Cardiac muscle cell (in vitro differentiated cells and primary cell): ENCODE data around the gene CDK2AP2. TPM values are rescaled to one million over a fixed set of nuclear protein-coding genes. Genes with fewer than 3 reads are reported as not detected.
A peak's percentile ranks its signal among the peaks of the same experiment; 100 is the strongest.

Source experiments
- DNase-seq, 2 donors: peaks; one replicate each; pipeline versions ENCODE4 v3.0.0 to v3.0.0-alpha.2; 2010 to 2017; ENCODE audit warnings: low read depth in 1 of 2, low spot score in 1 of 2
- H3K27ac ChIP-seq: fragments of 200-600 bp; sonication (generic); 2 replicates; pipeline ENCODE4 v1.5.1; 2016
- H3K27me3 ChIP-seq: fragments of 200-600 bp; sonication (generic); 2 replicates; pipeline ENCODE4 v1.6.0; 2016; ENCODE audit warnings: control low read depth
- H3K36me3 ChIP-seq: fragments of 200-600 bp; sonication (generic); 2 replicates; pipeline ENCODE4 v1.5.1; 2016; ENCODE audit warnings: control low read depth
- H3K4me1 ChIP-seq: fragments of 200-600 bp; sonication (generic); 2 replicates; pipeline ENCODE4 v1.8.1; 2017; ENCODE audit warnings: low read depth, mild to moderate bottlenecking, mixed run types
- H3K4me3 ChIP-seq: fragments of 200-600 bp; sonication (generic); 2 replicates; pipeline ENCODE4 v1.5.1; 2016; ENCODE audit warnings: mild to moderate bottlenecking
- H3K9me3 ChIP-seq: fragments of 200-600 bp; sonication (generic); 2 replicates; pipeline ENCODE4 v1.5.1; 2017; ENCODE audit warnings: low read depth, mild to moderate bottlenecking, control low read depth
- polyA plus RNA-seq: library from polyadenylated mRNA; unstranded; fragments of >200 nt; fragmentation: Nextera tagmentation; extraction: Ambion mirVana; gene quantifications from 2 replicates; pipeline ENCODE4 v1.2.1, GENCODE V29; 2016
- total RNA-seq: library from RNA; depleted of rRNA; stranded (reverse); fragments of >200 nt; gene quantifications from 2 replicates; pipeline ENCODE4 v1.2.3, GENCODE V29; 2016
- TF ChIP-seq, protein P1 (sequence below): IDR thresholded peaks from 2 replicates; pipeline ENCODE4 v1.5.1; 2012; ENCODE audit warnings: low read depth, mild to moderate bottlenecking, low read length

The CDK2AP2 gene
- total and polyA plus RNA-seq, 2 experiments from 2014 or later = 38.5 to 136 TPM

GRCh38 chr11:67469508-67469811 is 38.5 kb downstream of the CDK2AP2 start:
- TF ChIP-seq, protein P1, sequence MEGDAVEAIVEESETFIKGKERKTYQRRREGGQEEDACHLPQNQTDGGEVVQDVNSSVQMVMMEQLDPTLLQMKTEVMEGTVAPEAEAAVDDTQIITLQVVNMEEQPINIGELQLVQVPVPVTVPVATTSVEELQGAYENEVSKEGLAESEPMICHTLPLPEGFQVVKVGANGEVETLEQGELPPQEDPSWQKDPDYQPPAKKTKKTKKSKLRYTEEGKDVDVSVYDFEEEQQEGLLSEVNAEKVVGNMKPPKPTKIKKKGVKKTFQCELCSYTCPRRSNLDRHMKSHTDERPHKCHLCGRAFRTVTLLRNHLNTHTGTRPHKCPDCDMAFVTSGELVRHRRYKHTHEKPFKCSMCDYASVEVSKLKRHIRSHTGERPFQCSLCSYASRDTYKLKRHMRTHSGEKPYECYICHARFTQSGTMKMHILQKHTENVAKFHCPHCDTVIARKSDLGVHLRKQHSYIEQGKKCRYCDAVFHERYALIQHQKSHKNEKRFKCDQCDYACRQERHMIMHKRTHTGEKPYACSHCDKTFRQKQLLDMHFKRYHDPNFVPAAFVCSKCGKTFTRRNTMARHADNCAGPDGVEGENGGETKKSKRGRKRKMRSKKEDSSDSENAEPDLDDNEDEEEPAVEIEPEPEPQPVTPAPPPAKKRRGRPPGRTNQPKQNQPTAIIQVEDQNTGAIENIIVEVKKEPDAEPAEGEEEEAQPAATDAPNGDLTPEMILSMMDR = no peak
- DNase-seq = no peak
- Histone ChIP-seq H3K27ac (peak overlapping the region; percentile 59), H3K9me3 (no peaks in the 10 kb centered on the region), H3K36me3 (no peaks in the 10 kb centered on the region), H3K4me1 (peaks cover 4% of the 10 kb centered on the region), H3K4me3 (peak overlapping the region; percentile 86), H3K27me3 (no peaks in the 10 kb centered on the region)

DNA sequence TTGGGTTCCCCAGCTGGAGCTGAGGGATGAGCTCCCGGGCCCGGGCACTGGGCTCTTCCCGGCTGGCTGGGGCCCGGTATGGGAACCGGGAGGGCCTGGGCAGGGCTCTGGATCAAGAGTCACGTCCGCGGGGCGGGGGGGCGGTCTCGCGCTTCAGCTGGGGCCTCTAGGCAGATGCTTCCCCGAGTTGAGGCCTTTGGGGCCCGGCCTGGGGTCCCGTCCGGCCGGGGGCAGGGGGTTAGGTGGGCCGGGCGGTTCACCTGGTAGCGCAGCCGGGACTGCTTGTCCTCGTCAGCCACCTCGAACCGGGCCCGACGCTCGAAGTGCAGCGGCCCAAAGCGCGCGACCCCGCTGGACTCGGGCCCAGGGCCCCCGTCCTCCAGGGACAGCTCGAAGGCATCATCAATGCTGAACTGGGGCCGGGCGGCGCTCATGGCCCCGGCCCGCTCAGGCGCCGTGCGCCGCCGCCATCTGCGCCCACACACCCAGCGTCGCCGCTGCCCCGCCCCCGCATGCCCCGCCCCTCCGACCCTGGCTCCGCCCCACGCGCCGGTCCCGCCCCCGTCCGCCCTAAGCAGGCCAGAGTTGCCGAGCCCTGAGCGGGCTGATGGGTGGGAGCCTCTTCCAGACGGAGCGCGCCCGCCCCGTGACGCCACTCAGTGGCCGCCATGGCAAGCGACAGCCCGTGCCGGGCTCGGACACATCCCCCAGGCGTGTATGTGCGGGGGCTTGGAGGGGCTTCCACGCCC is 39.0 kb downstream of the CDK2AP2 start, which contains the start of gene TMEM134:
TMEM134 (minus strand) TSS at position 493 of the 749 bp plus-strand sequence; CDS start at position 434, 59 bp downstream.
- DNase-seq = peak; percentile 95 to 96
- TF ChIP-seq, protein P1 = peak; percentile 45
- peak within 1 kb of the TSS; percentile 86 for H3K4me3 ChIP-seq
- H3K27ac ChIP-seq = peak within 1 kb of the TSS; percentile 59
- no peaks in the 10 kb centered on the region for H3K27me3 ChIP-seq
- H3K4me1 ChIP-seq = peaks cover 4% of the 10 kb centered on the region
- no peaks in the 10 kb centered on the region for H3K36me3 ChIP-seq
- H3K9me3 ChIP-seq = no peaks in the 10 kb centered on the region

- Histone ChIP-seq H3K4me1 (peaks cover 4% of the 10 kb centered on the region), H3K4me3 (peak overlapping the region; percentile 86), H3K27me3 (no peaks in the 10 kb centered on the region), H3K27ac (peak overlapping the region; percentile 41), H3K36me3 (no peaks in the 10 kb centered on the region), H3K9me3 (no peaks in the 10 kb centered on the region)
- DNase-seq = no peak
- TF ChIP-seq, protein P1 = no peak
Observed at GRCh38 chr11:67468456-67468758, 39.6 kb downstream of the CDK2AP2 start.

GRCh38 chr11:67468056-67468455 is 39.9 kb downstream of the CDK2AP2 start:
- Histone ChIP-seq H3K9me3 (no peaks in the 10 kb centered on the region), H3K36me3 (no peaks in the 10 kb centered on the region), H3K4me3 (peak overlapping the region; percentile 86), H3K4me1 (peaks cover 4% of the 10 kb centered on the region), H3K27ac (peak overlapping the region; percentile 41), H3K27me3 (no peaks in the 10 kb centered on the region)
- TF ChIP-seq, protein P1 = no peak
- no peak for DNase-seq

GRCh38 chr11:67466962-67467771 is 40.8 kb downstream of the CDK2AP2 start:
- DNase-seq = no peak
- TF ChIP-seq, protein P1 = no peak
- H3K27me3 ChIP-seq = no peaks in the 10 kb centered on the region
- H3K4me3 ChIP-seq = no peak overlapping the region
- H3K4me1 ChIP-seq = peaks cover 4% of the 10 kb centered on the region
- H3K9me3 ChIP-seq = no peaks in the 10 kb centered on the region
- H3K27ac ChIP-seq = no peak overlapping the region
- no peaks in the 10 kb centered on the region for H3K36me3 ChIP-seq
